ENCODE measurements around the gene SMIM35. TPM values are rescaled to one million over a fixed set of nuclear protein-coding genes. Genes with fewer than 3 reads are reported as not detected.

SMIM35 gene
- total and polyA plus RNA-seq, 2 of the 13 experiments (the other 11 are each of a cell fraction or from before 2014, with no cell fraction given), result not detected

DNA sequence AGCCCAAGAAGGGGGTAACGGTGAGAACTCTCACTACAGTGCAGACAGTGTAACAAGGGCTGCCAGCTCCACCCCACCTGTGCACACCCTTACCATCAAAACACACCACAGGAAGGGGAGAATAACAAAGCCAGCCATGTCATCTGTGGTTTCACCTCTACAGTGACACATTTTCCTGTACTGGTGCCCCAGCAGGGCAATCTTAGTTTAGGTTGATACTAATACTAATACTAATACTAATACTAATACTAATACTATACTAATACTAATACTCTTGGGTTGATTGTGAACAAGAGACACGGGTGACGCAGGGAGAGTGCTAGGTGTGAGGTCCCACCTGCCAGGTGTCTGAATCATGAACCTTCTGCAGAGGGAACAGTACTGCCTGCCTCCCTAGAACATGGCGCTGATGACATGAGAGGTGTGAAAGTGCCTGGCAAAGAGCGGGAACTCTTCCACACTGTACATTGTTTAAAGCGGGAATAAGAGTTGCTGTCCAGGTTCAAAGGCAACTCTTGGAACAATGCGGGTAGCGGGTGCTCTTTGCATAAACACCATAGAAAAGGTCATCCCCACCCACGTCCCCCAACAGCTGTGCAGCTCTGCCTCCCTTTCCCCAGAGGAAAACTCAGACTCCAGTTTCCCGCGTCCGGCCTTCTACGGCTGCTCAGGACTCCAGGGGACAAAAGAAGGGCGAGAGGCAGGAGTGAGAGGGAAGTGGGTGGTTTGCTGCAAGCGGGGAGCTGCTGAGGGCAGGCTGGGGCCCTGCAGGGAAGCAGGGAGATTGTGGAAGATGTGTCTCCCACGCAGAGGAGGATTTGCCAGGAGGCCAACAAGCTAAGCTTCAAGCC lies 34.9 kb downstream of the SMIM35 start:
- FAIRE-seq (no peak), DNase-seq (ENCODE audit: low spot score) (no peak), ATAC-seq (no peak)
- H3K36me3 ChIP-seq (replicated peaks in 1 of 2; ENCODE audit: control insufficient read depth in 1 of 2, insufficient read depth in 2 of 2, low read length in 2 of 2), result no peaks in the 10 kb centered on the region
- no peaks in the 10 kb centered on the region for H3K4me1 ChIP-seq (ENCODE audit: insufficient read depth, low read length)
- 55% methylated on average over 16 of the region's 16 CpGs for WGBS (ENCODE audit: low lambda C conversion rate)
- peaks cover 0 to 36% of the 10 kb centered on the region in 2 experiments; a peak in 2 of 5 replicates for H3K27me3 ChIP-seq (ENCODE audit: control insufficient read depth in 1 of 2, insufficient read depth in 2 of 2, low read length in 2 of 2)
- no peaks in the 10 kb centered on the region for H3K79me2 ChIP-seq (ENCODE audit: insufficient read depth, low read length)
- no TSS peak for BruUV-seq (replicated peaks)
- POLR2A ChIA-PET, result no interaction called here
- H3K4me3 ChIP-seq (replicated peaks in 1 of 3; ENCODE audit: insufficient read depth in 1 of 3, low read depth in 2 of 3, low read length in 3 of 3), result no peak overlapping the region
- no peak overlapping the region for H3K4me2 ChIP-seq (ENCODE audit: low read depth, low read length)
- H3K9ac ChIP-seq (ENCODE audit: insufficient read depth, low read depth, low read length), result no peak overlapping the region
- no peak for TF ChIP-seq KLF9 (CRISPR knock-in tag; IDR thresholded peaks at IDR 0.05; ENCODE audit: low read depth)
- no peak for TF ChIP-seq FIP1L1 (IDR thresholded peaks at IDR 0.05; ENCODE audit: borderline replicate concordance, insufficient read depth, low read depth, low read length)
- no peak for TF ChIP-seq FLYWCH1 (CRISPR knock-in tag; IDR thresholded peaks at IDR 0.05)
- no peak for TF ChIP-seq ATF2 (CRISPR knock-in tag; IDR thresholded peaks at IDR 0.05)
- no peak for TF ChIP-seq THAP11 (CRISPR knock-in tag; IDR thresholded peaks at IDR 0.05)
- no peak for TF ChIP-seq CC2D1A (CRISPR knock-in tag; IDR thresholded peaks at IDR 0.05)
- no peak for TF ChIP-seq ZBTB40 (IDR thresholded peaks at IDR 0.05)
- TF ChIP-seq ZBTB40 (CRISPR knock-in tag; IDR thresholded peaks at IDR 0.05), result no peak
- no peak for TF ChIP-seq ELF1 (CRISPR knock-in tag; IDR thresholded peaks at IDR 0.05)
- no peak overlapping the region for H2AFZ ChIP-seq (ENCODE audit: low read length)
- intact Hi-C loops (cut with micrococcal nuclease; ENCODE audit: unreplicated experiment) (no loop called here), in situ Hi-C loops (cut with HindIII; ENCODE audit: extremely low pct_ligation_motif_present, low pct_unique_long_range_greater_than_20kb) (loop anchor here (10.0 kb wide), 1 partner anchor 217 kb away; no protein-coding TSS in a partner anchor)
- no peaks in the 10 kb centered on the region for H4K20me1 ChIP-seq (ENCODE audit: insufficient read depth, low read length)
- H3K27ac ChIP-seq (ENCODE audit: extremely low read length, insufficient read depth, low read length), result no peak overlapping the region
- CTCF ChIA-PET (ENCODE audit: low intra/inter-chr PET ratio, low total read pairs), result no interaction called here
- no peaks in the 10 kb centered on the region for H3K9me3 ChIP-seq (ENCODE audit: low read length)
